A673 (cell line): ENCODE data around the gene ACOT7. TPM values are rescaled to one million over a fixed set of nuclear protein-coding genes. Genes with fewer than 3 reads are reported as not detected.
"Not testable (repeated sequence)": the region's sequence is repeated elsewhere in the genome, so short reads cannot be mapped to it uniquely, and the experiment has no call there.

Experiments
- BruUV-seq: library from RNA; stranded (reverse); fragments of 400-500 nt; replicated peaks from 2 replicates; lab custom pipeline; 2021; lab: Mats Ljungman, UMichigan
- CTCF ChIA-PET: fragments of 300-600 bp; sonication (Branson Sonifier 250); formaldehyde crosslinking; loops from one replicate; lab custom pipeline; 2022; ENCODE audit warnings: antibody characterized with exemption; lab: Charles Lee
- POLR2A ChIA-PET: fragments of 300-600 bp; sonication (Branson Sonifier 250); formaldehyde crosslinking; loops from one replicate; lab custom pipeline; 2022; ENCODE audit warnings: antibody characterized with exemption; ENCODE audit not compliant: low non-redundant PET; lab: Charles Lee
- DNase-seq: peaks from one replicate; pipeline ENCODE4 v3.0.0-alpha.2; 2015; ENCODE audit warnings: low spot score
- H3K27ac ChIP-seq: fragments of 200-600 bp; sonication (generic); 2 replicates; pipeline ENCODE4 v1.5.1; 2016; ENCODE audit warnings: mixed run types, low read depth, mild to moderate bottlenecking, mixed read lengths, antibody characterized with exemption, low read length; ENCODE audit not compliant: poor library complexity, severe bottlenecking
- H3K27me3 ChIP-seq: fragments of 200-600 bp; sonication (generic); replicated peaks from 2 replicates; pipeline ENCODE4 v1.6.1; 2017; ENCODE audit warnings: mixed run types, low read depth, mild to moderate bottlenecking, mixed read lengths, antibody characterized with exemption, low read length; ENCODE audit not compliant: insufficient read depth, poor library complexity
- H3K36me3 ChIP-seq: fragments of 200-600 bp; sonication (generic); 2 replicates; pipeline ENCODE4 v1.6.1; 2016; ENCODE audit warnings: mixed run types, mild to moderate bottlenecking, mixed read lengths, antibody characterized with exemption, low read length; ENCODE audit not compliant: insufficient read depth, poor library complexity, severe bottlenecking
- H3K4me1 ChIP-seq: fragments of 200-600 bp; sonication (generic); 2 replicates; pipeline ENCODE4 v1.6.1; 2017; ENCODE audit warnings: mixed run types, mild to moderate bottlenecking, mixed read lengths, antibody characterized with exemption, low read length; ENCODE audit not compliant: insufficient read depth, poor library complexity, severe bottlenecking
- H3K4me3 ChIP-seq: fragments of 200-600 bp; sonication (generic); 2 replicates; pipeline ENCODE4 v1.5.1; 2016; ENCODE audit warnings: low read depth, mixed run types, mild to moderate bottlenecking, mixed read lengths, low read length; ENCODE audit not compliant: poor library complexity, severe bottlenecking
- H3K9me3 ChIP-seq: fragments of 200-600 bp; sonication (generic); 2 replicates; pipeline ENCODE4 v1.6.1; 2016; ENCODE audit warnings: mixed run types, low read depth, mild to moderate bottlenecking, mixed read lengths, antibody characterized with exemption, low read length; ENCODE audit not compliant: poor library complexity, severe bottlenecking
- EZH2 ChIP-seq: fragments of 200-600 bp; sonication (generic); IDR thresholded peaks from 2 replicates; pipeline ENCODE4 v1.6.1; 2017; ENCODE audit warnings: borderline replicate concordance, low read depth, mild to moderate bottlenecking, mixed read lengths, antibody characterized with exemption, low read length; ENCODE audit not compliant: poor library complexity, severe bottlenecking
- intact Hi-C: fragments of 100-400 bp; cut with micrococcal nuclease; formaldehyde crosslinking; loops from one replicate; pipeline ENCODE4 v1.10.0; 2022; ENCODE audit not compliant: unreplicated experiment
- total RNA-seq: library from RNA; stranded (reverse); gene quantifications from 2 replicates; pipeline ENCODE4 v1.2.3, GENCODE V29; 2021
- TF ChIP-seq, protein P1 (sequence below): fragments of 300-800, 200-600 bp; sonication (generic); conservative IDR thresholded peaks from 2 replicates; pipeline ENCODE4 v1.5.1; 2017; ENCODE audit warnings: low read depth, mild to moderate bottlenecking, antibody characterized with exemption, low read length, moderate library complexity, mixed read lengths

The ACOT7 gene
- total RNA-seq, 1 experiment from 2014 or later: 132 TPM

DNA sequence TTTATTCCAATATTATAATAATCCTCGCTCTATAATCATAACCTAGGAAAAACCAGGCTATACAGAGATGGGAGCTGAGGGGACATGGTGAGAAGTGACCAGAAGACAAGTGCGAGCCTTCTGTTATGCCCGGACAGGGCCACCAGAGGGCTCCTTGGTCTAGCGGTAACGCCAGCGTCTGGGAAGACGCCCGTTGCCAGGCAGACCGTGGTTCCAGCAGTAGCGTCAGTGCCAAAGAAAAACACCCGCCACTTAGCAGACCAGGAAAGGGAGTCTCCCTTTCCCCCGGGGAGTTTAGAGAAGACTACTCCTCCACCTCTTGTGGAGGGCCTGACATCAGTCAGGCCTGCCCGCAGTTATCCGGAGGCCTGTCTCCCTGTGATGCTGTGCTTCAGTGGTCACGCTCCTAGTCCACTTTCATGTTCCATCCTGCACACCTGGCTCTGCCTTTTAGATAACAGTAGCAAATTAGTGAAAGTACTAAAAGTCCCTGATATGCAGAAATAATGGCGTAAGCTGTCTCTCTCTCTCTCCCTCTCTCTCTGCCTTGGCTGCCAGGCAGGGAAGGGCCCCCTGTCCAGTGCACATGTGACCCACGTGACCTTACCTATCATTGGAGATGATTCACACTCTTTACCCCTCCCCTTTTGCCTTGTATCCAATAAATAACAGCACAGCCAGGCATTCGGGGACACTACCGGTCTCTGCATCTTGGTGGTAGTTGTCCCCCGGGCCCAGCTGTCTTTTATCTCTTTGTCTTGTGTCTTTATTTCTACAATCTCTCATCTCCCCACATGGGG is 30.3 kb downstream of the ACOT7 start:
- H3K9me3 ChIP-seq, POLR2A ChIA-PET, H3K27ac ChIP-seq, H3K4me3 ChIP-seq, H3K36me3 ChIP-seq, BruUV-seq, H3K27me3 ChIP-seq: not testable (repeated sequence)
- DNase-seq: peak; percentile 70
- peaks cover 15% of the 10 kb centered on the region for H3K4me1 ChIP-seq
- intact Hi-C loops: loop anchor here (2.0 kb wide), 1 partner anchor 42 kb away; no protein-coding TSS in a partner anchor
- TF ChIP-seq, protein P1, sequence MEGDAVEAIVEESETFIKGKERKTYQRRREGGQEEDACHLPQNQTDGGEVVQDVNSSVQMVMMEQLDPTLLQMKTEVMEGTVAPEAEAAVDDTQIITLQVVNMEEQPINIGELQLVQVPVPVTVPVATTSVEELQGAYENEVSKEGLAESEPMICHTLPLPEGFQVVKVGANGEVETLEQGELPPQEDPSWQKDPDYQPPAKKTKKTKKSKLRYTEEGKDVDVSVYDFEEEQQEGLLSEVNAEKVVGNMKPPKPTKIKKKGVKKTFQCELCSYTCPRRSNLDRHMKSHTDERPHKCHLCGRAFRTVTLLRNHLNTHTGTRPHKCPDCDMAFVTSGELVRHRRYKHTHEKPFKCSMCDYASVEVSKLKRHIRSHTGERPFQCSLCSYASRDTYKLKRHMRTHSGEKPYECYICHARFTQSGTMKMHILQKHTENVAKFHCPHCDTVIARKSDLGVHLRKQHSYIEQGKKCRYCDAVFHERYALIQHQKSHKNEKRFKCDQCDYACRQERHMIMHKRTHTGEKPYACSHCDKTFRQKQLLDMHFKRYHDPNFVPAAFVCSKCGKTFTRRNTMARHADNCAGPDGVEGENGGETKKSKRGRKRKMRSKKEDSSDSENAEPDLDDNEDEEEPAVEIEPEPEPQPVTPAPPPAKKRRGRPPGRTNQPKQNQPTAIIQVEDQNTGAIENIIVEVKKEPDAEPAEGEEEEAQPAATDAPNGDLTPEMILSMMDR: peak; percentile 54
- CTCF ChIA-PET: interaction anchor here (0.7 kb wide), 1 partner anchor 43 kb away, joined by 10 read pairs; no protein-coding TSS in a partner anchor

DNA sequence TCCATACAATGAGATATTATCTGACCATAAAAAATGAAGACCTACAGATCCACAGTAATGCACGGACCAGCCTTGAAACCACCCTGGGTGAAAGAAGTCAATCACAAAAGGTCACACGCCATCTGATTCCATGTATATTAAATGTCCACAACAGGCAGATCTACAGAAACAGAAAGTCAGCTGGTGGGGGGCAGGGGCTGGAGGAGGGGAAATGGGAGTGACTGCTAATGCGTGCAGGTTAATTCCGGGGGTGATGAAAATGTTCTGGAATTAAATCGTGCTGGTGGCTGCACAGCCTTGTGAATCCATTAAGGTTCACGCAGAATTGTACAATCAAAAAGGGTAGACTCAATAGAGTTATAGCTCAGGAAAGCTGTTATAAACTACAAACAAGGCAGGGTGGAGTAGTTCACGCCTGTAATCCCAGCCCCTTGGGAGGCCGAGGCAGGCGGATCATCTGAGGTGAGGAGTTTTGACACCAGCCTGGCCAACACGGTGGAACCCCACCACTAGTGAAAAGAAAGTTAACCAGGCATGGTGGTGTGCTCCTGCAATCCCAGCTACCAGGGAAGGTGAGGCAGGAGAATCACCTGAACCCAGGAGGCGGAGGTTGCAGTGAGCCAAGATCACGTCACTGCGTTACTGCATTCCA is 32.3 kb downstream of the ACOT7 start:
- intact Hi-C loops: no loop called here
- no peaks in the 10 kb centered on the region for H3K27me3 ChIP-seq
- POLR2A ChIA-PET: no interaction called here
- no peaks in the 10 kb centered on the region for H3K36me3 ChIP-seq
- H3K27ac ChIP-seq: no peak overlapping the region
- DNase-seq: no peak
- TF ChIP-seq, protein P1: no peak
- TF ChIP-seq EZH2: no peak
- peaks cover 15% of the 10 kb centered on the region for H3K4me1 ChIP-seq
- CTCF ChIA-PET: interaction anchor here (0.8 to 1.4 kb wide), 2 partner anchors 44 to 77 kb away, joined by 4 to 6 read pairs; no protein-coding TSS in a partner anchor
- no TSS peak for BruUV-seq
- no peaks in the 10 kb centered on the region for H3K9me3 ChIP-seq
- no peak overlapping the region for H3K4me3 ChIP-seq

DNA sequence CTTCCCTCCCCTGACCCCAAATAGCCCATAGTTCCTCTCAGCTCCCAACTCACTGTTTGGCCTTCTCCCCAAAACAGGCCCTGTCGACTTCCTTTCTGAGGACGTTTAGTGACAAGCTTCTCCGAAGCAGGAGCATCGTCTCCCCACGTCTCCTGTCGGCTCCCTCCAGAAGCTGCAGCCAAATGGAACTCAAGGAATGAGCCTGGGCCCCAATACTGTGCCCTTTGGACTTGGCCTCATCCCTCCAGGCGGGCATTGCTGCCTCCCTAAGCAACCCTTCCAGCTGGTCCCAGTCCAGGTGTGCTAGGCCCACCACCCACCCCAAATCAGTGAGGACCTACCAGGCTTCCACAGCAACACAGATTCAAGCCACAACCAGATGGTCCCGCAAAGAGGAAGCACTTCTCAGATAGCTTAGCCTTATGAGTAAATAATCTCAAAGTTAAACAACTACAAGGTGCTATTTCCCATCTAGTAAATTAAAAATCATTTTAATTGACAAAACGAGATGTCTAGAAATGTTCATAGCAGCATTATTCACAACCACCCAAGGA is 33.0 kb downstream of the ACOT7 start:
- no peak for DNase-seq
- CTCF ChIA-PET: interaction anchor here (1.4 kb wide), 1 partner anchor 77 kb away, joined by 6 read pairs; no protein-coding TSS in a partner anchor
- Histone ChIP-seq H3K27ac (no peak overlapping the region), H3K4me3 (no peak overlapping the region), H3K36me3 (no peaks in the 10 kb centered on the region), H3K4me1 (peaks cover 15% of the 10 kb centered on the region), H3K27me3 (no peaks in the 10 kb centered on the region), H3K9me3 (no peaks in the 10 kb centered on the region)
- TF ChIP-seq EZH2: no peak
- TF ChIP-seq, protein P1: no peak
- POLR2A ChIA-PET: no interaction called here
- no TSS peak for BruUV-seq
- intact Hi-C loops: no loop called here
